H9 (cell line): ENCODE data around the gene EPHA1. TPM values are rescaled to one million over a fixed set of nuclear protein-coding genes. Genes with fewer than 3 reads are reported as not detected.

Experiments
- DNase-seq: peaks from one replicate; pipeline ENCODE4 v3.0.0-alpha.2; 2017
- H2AFZ ChIP-seq: one replicate; pipeline ENCODE4 v1.6.1; 2013; ENCODE audit warnings: mild to moderate bottlenecking, low read length, control low read depth, moderate library complexity
- H2AK5ac ChIP-seq: 2 replicates; pipeline ENCODE4 v1.6.1; 2013; ENCODE audit warnings: low read length, control low read depth, mixed read lengths; ENCODE audit not compliant: insufficient read length
- H2BK120ac ChIP-seq: one replicate; pipeline ENCODE4 v1.6.1; 2013; ENCODE audit warnings: low read depth, mild to moderate bottlenecking, low read length, control low read depth, inconsistent platforms; ENCODE audit not compliant: poor library complexity, severe bottlenecking
- H2BK12ac ChIP-seq: 2 replicates; pipeline ENCODE4 v1.6.1; 2013; ENCODE audit warnings: low read length, control low read depth, mixed read lengths, low read depth; ENCODE audit not compliant: insufficient read length
- H2BK15ac ChIP-seq: 2 replicates; pipeline ENCODE4 v1.6.1; 2013; ENCODE audit warnings: low read depth, low read length, control low read depth
- H2BK20ac ChIP-seq: one replicate; pipeline ENCODE4 v1.6.1; 2013; ENCODE audit warnings: low read depth, mild to moderate bottlenecking, low read length, control low read depth, inconsistent platforms; ENCODE audit not compliant: poor library complexity, severe bottlenecking
- H2BK5ac ChIP-seq: 2 replicates; pipeline ENCODE4 v1.6.1; 2013; ENCODE audit warnings: low read length, control low read depth, mixed read lengths; ENCODE audit not compliant: insufficient read length
- H3K14ac ChIP-seq: 2 replicates; pipeline ENCODE4 v1.6.1; 2013; ENCODE audit warnings: low read length, control low read depth; ENCODE audit not compliant: insufficient read depth
- H3K18ac ChIP-seq: 2 replicates; pipeline ENCODE4 v1.6.1; 2013; ENCODE audit warnings: low read depth, mild to moderate bottlenecking, mixed read lengths, low read length, control low read depth; ENCODE audit not compliant: insufficient read length
- H3K23ac ChIP-seq: 2 replicates; pipeline ENCODE4 v1.6.1; 2013; ENCODE audit warnings: low read length, control low read depth, mixed read lengths, low read depth; ENCODE audit not compliant: insufficient read length
- H3K23me2 ChIP-seq: 2 replicates; pipeline ENCODE4 v1.6.1; 2013; ENCODE audit warnings: low read depth, mild to moderate bottlenecking, mixed read lengths, low read length, control low read depth; ENCODE audit not compliant: insufficient read length, poor library complexity, severe bottlenecking
- H3K27ac ChIP-seq: 2 replicates; pipeline ENCODE4 v1.5.1; 2013; ENCODE audit warnings: low read length, control low read depth, mixed read lengths, low read depth; ENCODE audit not compliant: insufficient read length
- H3K27me3 ChIP-seq: 2 replicates; pipeline ENCODE4 v1.6.1; 2013; ENCODE audit warnings: low read length, control low read depth, inconsistent platforms; ENCODE audit not compliant: insufficient read depth
- H3K4ac ChIP-seq: 2 replicates; pipeline ENCODE4 v1.6.1; 2013; ENCODE audit warnings: low read depth, mild to moderate bottlenecking, control low read depth, inconsistent platforms, low read length, moderate library complexity
- H3K4me1 ChIP-seq: 2 replicates; pipeline ENCODE4 v1.6.1; 2013; ENCODE audit warnings: low read length, control low read depth, inconsistent platforms; ENCODE audit not compliant: insufficient read depth
- H3K4me2 ChIP-seq: 2 replicates; pipeline ENCODE4 v1.6.1; 2013; ENCODE audit warnings: low read length, control low read depth, mixed read lengths; ENCODE audit not compliant: insufficient read length, insufficient read depth
- H3K56ac ChIP-seq: 2 replicates; pipeline ENCODE4 v1.6.1; 2013; ENCODE audit warnings: low read depth, mild to moderate bottlenecking, mixed read lengths, low read length, control low read depth; ENCODE audit not compliant: insufficient read length
- H3K79me1 ChIP-seq: 2 replicates; pipeline ENCODE4 v1.6.1; 2013; ENCODE audit warnings: low read depth, mild to moderate bottlenecking, moderate library complexity, low read length, control low read depth, inconsistent platforms; ENCODE audit not compliant: insufficient read depth, poor library complexity, severe bottlenecking
- H3K79me2 ChIP-seq: 2 replicates; pipeline ENCODE4 v1.6.1; 2013; ENCODE audit warnings: low read length, control low read depth, inconsistent platforms; ENCODE audit not compliant: insufficient read depth
- H3K9ac ChIP-seq: 2 replicates; pipeline ENCODE4 v1.6.1; 2013; ENCODE audit warnings: low read length, control low read depth, mixed read lengths; ENCODE audit not compliant: insufficient read length; ENCODE audit errors: extremely low read depth
- H3K9me3 ChIP-seq: one replicate; pipeline ENCODE4 v1.6.1; 2013; ENCODE audit warnings: low read depth, low read length, inconsistent platforms; ENCODE audit not compliant: control insufficient read depth
- H3T11ph ChIP-seq: one replicate; pipeline ENCODE4 v1.6.1; 2013; ENCODE audit warnings: mild to moderate bottlenecking, low read length, control low read depth, inconsistent platforms
- H4K20me1 ChIP-seq: one replicate; pipeline ENCODE4 v1.6.1; 2013; ENCODE audit not compliant: control insufficient read depth, insufficient read length, insufficient read depth
- H4K5ac ChIP-seq: 2 replicates; pipeline ENCODE4 v1.6.1; 2013; ENCODE audit warnings: low read depth, mild to moderate bottlenecking, mixed read lengths, low read length, control low read depth; ENCODE audit not compliant: insufficient read length
- H4K8ac ChIP-seq: replicated peaks from 2 replicates; pipeline ENCODE4 v1.6.1; 2013; ENCODE audit warnings: low read length, control low read depth, mixed read lengths, low read depth; ENCODE audit not compliant: insufficient read length
- H4K91ac ChIP-seq: 2 replicates; pipeline ENCODE4 v1.6.1; 2013; ENCODE audit warnings: low read depth, mild to moderate bottlenecking, moderate library complexity, mixed read lengths, low read length, control low read depth; ENCODE audit not compliant: insufficient read length
- H3K27ac Mint-ChIP-seq, 3 experiments: 2 replicates in 2 of 3; 3 replicates in 1 of 3; pipeline ENCODE4 v1.8.0; 2020 to 2021; ENCODE audit warnings: mixed read lengths in 3 of 3, mild to moderate bottlenecking in 1 of 3, moderate library complexity in 1 of 3
- H3K27me3 Mint-ChIP-seq: 2 replicates; pipeline ENCODE4 v1.8.0; 2021; ENCODE audit warnings: low read depth, mild to moderate bottlenecking, moderate library complexity, mixed read lengths
- H3K36me3 Mint-ChIP-seq, 3 experiments: 2 replicates in 2 of 3; 3 replicates in 1 of 3; pipeline ENCODE4 v1.8.0; 2020 to 2021; ENCODE audit warnings: low read depth in 3 of 3, mixed read lengths in 3 of 3; ENCODE audit not compliant: insufficient read depth in 1 of 3
- H3K4me1 Mint-ChIP-seq, 2 experiments: 2 replicates each; pipeline ENCODE4 v1.8.0; 2020; ENCODE audit warnings: mixed read lengths in 2 of 2
- H3K4me3 Mint-ChIP-seq, 2 experiments: 2 replicates in 1 of 2; 3 replicates in 1 of 2; pipeline ENCODE4 v1.8.0; 2020 to 2021; ENCODE audit warnings: mild to moderate bottlenecking in 2 of 2, mixed read lengths in 2 of 2, moderate library complexity in 1 of 2
- H3K9me3 Mint-ChIP-seq, 2 experiments: 2 replicates in 1 of 2; 3 replicates in 1 of 2; pipeline ENCODE4 v1.8.0; 2020; ENCODE audit warnings: mild to moderate bottlenecking in 2 of 2, mixed read lengths in 2 of 2, moderate library complexity in 1 of 2
- WGBS: extraction: QIAGEN DNeasy Blood & Tissue Kit; methylation state at CpG from one replicate; pipeline ENCODE4 v1.1.7; 2013; ENCODE audit warnings: missing lambda C conversion rate, low lambda C conversion rate, mixed read lengths; ENCODE audit not compliant: insufficient read length; ENCODE audit errors: extremely low coverage; 5-methylcytosine and 5-hydroxymethylcytosine counted together
- total RNA-seq: library from RNA; stranded (reverse); gene quantifications from 2 replicates; pipeline ENCODE4 v1.2.1, GENCODE V29; 2021
- TF ChIP-seq, protein P1 (sequence below): fragments of 200-600 bp; sonication (generic); conservative IDR thresholded peaks from 3 replicates; pipeline ENCODE4 v1.8.0; 2021; ENCODE audit warnings: antibody characterized with exemption, mild to moderate bottlenecking

EPHA1 gene
- total RNA-seq, 1 experiment from 2014 or later, result 109 TPM

GRCh38 chr7:143385891-143386781 is 22.5 kb downstream of the EPHA1 start:
- H2AFZ ChIP-seq, result no peak overlapping the region
- no peak for DNase-seq
- peaks cover 5% of the 10 kb centered on the region; the same call in 1 of the 2 replicates for H3K4me1 ChIP-seq
- no peak overlapping the region for H2AK5ac ChIP-seq
- H3K14ac ChIP-seq, result no peak overlapping the region
- TF ChIP-seq, protein P1, sequence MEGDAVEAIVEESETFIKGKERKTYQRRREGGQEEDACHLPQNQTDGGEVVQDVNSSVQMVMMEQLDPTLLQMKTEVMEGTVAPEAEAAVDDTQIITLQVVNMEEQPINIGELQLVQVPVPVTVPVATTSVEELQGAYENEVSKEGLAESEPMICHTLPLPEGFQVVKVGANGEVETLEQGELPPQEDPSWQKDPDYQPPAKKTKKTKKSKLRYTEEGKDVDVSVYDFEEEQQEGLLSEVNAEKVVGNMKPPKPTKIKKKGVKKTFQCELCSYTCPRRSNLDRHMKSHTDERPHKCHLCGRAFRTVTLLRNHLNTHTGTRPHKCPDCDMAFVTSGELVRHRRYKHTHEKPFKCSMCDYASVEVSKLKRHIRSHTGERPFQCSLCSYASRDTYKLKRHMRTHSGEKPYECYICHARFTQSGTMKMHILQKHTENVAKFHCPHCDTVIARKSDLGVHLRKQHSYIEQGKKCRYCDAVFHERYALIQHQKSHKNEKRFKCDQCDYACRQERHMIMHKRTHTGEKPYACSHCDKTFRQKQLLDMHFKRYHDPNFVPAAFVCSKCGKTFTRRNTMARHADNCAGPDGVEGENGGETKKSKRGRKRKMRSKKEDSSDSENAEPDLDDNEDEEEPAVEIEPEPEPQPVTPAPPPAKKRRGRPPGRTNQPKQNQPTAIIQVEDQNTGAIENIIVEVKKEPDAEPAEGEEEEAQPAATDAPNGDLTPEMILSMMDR, result no peak
- WGBS, result no CpG with 5 or more reads among the region's 19 CpGs
- peaks cover 17% of the 10 kb centered on the region; the same call in 1 of the 2 replicates for H3K79me2 ChIP-seq
- no peaks in the 10 kb centered on the region for H3K9me3 ChIP-seq
- H3K4me1 Mint-ChIP-seq, result peaks cover 12 to 13% of the 10 kb centered on the region in 2 experiments
- no peak overlapping the region for H4K91ac ChIP-seq
- H3K4ac ChIP-seq, result no peak overlapping the region
- H3K18ac ChIP-seq, result no peak overlapping the region
- H3K4me3 Mint-ChIP-seq, result no peak overlapping the region
- H2BK120ac ChIP-seq, result no peak overlapping the region
- no peak overlapping the region for H3K23ac ChIP-seq
- no peaks in the 10 kb centered on the region for H3K27me3 ChIP-seq
- no peak overlapping the region for H3K27ac ChIP-seq
- peaks cover 2% of the 10 kb centered on the region for H4K20me1 ChIP-seq
- no peak overlapping the region for H2BK15ac ChIP-seq
- no peak overlapping the region for H2BK12ac ChIP-seq
- peak overlapping the region; percentile 49 for H4K5ac ChIP-seq
- H3K27ac Mint-ChIP-seq, result no peak overlapping the region
- H3K9ac ChIP-seq, result no peak overlapping the region
- H3K23me2 ChIP-seq, result peaks cover 7% of the 10 kb centered on the region
- H2BK20ac ChIP-seq, result no peak overlapping the region
- H3T11ph ChIP-seq, result no peak overlapping the region
- peaks cover 5% of the 10 kb centered on the region for H3K79me1 ChIP-seq
- no peak overlapping the region for H4K8ac ChIP-seq
- no peak overlapping the region for H3K56ac ChIP-seq
- no peaks in the 10 kb centered on the region; the same call in 1 of the 2 replicates for H3K27me3 Mint-ChIP-seq
- no peak overlapping the region for H3K4me2 ChIP-seq
- no peak overlapping the region for H2BK5ac ChIP-seq
- H3K9me3 Mint-ChIP-seq, result no peaks in the 10 kb centered on the region
- H3K36me3 Mint-ChIP-seq, result peaks cover 30 to 37% (median 34%) of the 10 kb centered on the region in 3 experiments
